ENCODE measurements around the gene PITPNB.

DNA sequence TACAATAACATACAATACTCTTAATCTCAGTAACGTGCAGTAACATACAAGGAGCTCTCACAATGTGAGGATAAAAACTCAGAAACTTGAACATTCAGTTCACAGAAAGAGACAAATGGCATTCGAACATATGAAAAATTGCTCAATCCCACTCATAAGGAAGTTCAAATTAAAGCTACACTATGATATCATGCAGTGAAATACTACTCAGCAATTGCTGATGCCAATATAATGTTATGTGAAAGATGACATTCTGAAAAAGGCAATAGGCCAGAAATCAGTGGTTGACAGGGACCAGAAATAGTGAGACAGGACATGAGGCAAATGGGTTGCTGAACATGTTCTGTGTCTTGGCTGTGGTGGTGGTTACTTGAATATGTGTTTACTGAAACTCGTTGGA lies 33.7 kb upstream of the PITPNB start:
- TF ChIP-seq, protein P1, sequence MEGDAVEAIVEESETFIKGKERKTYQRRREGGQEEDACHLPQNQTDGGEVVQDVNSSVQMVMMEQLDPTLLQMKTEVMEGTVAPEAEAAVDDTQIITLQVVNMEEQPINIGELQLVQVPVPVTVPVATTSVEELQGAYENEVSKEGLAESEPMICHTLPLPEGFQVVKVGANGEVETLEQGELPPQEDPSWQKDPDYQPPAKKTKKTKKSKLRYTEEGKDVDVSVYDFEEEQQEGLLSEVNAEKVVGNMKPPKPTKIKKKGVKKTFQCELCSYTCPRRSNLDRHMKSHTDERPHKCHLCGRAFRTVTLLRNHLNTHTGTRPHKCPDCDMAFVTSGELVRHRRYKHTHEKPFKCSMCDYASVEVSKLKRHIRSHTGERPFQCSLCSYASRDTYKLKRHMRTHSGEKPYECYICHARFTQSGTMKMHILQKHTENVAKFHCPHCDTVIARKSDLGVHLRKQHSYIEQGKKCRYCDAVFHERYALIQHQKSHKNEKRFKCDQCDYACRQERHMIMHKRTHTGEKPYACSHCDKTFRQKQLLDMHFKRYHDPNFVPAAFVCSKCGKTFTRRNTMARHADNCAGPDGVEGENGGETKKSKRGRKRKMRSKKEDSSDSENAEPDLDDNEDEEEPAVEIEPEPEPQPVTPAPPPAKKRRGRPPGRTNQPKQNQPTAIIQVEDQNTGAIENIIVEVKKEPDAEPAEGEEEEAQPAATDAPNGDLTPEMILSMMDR (IDR thresholded peaks at IDR 0.05) = no peak
- no peak for TF ChIP-seq POLR2A (IDR thresholded peaks at IDR 0.05)

Measured in Peyer's patch (tissue), 4 donors.